DND-41 (cell line): ENCODE data around the gene GGT1.
A peak's percentile ranks its signal among the peaks of the same experiment; 100 is the strongest.
"Not testable (repeated sequence)": the region's sequence is repeated elsewhere in the genome, so short reads cannot be mapped to it uniquely, and the experiment has no call there.

ENCODE experiments used
- ATAC-seq: fragments of 200-7000 bp; cut with Tn5 transposase; 3 replicates; pipeline ENCODE4 v1.9.1; 2021; ENCODE audit warnings: low read depth; ENCODE audit not compliant: insufficient read depth
- DNase-seq: peaks from one replicate; pipeline ENCODE4 v3.0.0-alpha.2; 2020
- H2AFZ ChIP-seq: 2 replicates; pipeline ENCODE4 v1.6.0; 2012; ENCODE audit warnings: low read depth, low read length
- H3K27ac ChIP-seq: 2 replicates; pipeline ENCODE4 v1.5.1; 2012; ENCODE audit warnings: low read length, inconsistent platforms
- H3K27me3 ChIP-seq: fragments of 200-600 bp; sonication (generic); 2 replicates; pipeline ENCODE4 v1.6.0; 2012; ENCODE audit warnings: low read length, mild to moderate bottlenecking, inconsistent platforms; ENCODE audit not compliant: insufficient read depth, poor library complexity
- H3K36me3 ChIP-seq: 2 replicates; pipeline ENCODE4 v1.5.1; 2012; ENCODE audit warnings: low read length, inconsistent platforms; ENCODE audit not compliant: insufficient read depth
- H3K4me1 ChIP-seq: 2 replicates; pipeline ENCODE4 v1.5.1; 2012; ENCODE audit warnings: mild to moderate bottlenecking, low read length; ENCODE audit not compliant: insufficient read depth
- H3K4me2 ChIP-seq: 2 replicates; pipeline ENCODE4 v1.6.0; 2012; ENCODE audit warnings: mild to moderate bottlenecking, moderate library complexity, low read length, inconsistent platforms; ENCODE audit not compliant: insufficient read depth
- H3K4me3 ChIP-seq, 2 experiments: fragments of 200-600 bp in 1 of 2; shearing (Covaris generic) in 1 of 2; 2 replicates each; pipeline ENCODE4 v1.5.1; 2012 to 2016; ENCODE audit warnings: inconsistent platforms in 2 of 2, low read length in 2 of 2, mild to moderate bottlenecking in 2 of 2, low read depth in 1 of 2, moderate library complexity in 1 of 2
- H3K79me2 ChIP-seq: 2 replicates; pipeline ENCODE4 v1.6.0; 2012; ENCODE audit warnings: low read length, inconsistent platforms; ENCODE audit not compliant: insufficient read depth
- H3K9ac ChIP-seq: 2 replicates; pipeline ENCODE4 v1.6.0; 2012; ENCODE audit warnings: low read depth, mild to moderate bottlenecking, inconsistent platforms, low read length, moderate library complexity
- H3K9me3 ChIP-seq: 2 replicates; pipeline ENCODE4 v1.5.1; 2012; ENCODE audit warnings: low read length, moderate library complexity, mild to moderate bottlenecking, inconsistent platforms; ENCODE audit not compliant: insufficient read depth, severe bottlenecking
- H4K20me1 ChIP-seq: 2 replicates; pipeline ENCODE4 v1.6.0; 2012; ENCODE audit warnings: low read length; ENCODE audit not compliant: insufficient read depth
- TF ChIP-seq, protein P1 (sequence below): IDR thresholded peaks from 2 replicates; pipeline ENCODE4 v1.5.1; 2012; ENCODE audit warnings: borderline replicate concordance, low read length, moderate library complexity, mild to moderate bottlenecking; ENCODE audit not compliant: poor library complexity, severe bottlenecking; ENCODE audit errors: extremely low read depth

The GGT1 gene

DNA sequence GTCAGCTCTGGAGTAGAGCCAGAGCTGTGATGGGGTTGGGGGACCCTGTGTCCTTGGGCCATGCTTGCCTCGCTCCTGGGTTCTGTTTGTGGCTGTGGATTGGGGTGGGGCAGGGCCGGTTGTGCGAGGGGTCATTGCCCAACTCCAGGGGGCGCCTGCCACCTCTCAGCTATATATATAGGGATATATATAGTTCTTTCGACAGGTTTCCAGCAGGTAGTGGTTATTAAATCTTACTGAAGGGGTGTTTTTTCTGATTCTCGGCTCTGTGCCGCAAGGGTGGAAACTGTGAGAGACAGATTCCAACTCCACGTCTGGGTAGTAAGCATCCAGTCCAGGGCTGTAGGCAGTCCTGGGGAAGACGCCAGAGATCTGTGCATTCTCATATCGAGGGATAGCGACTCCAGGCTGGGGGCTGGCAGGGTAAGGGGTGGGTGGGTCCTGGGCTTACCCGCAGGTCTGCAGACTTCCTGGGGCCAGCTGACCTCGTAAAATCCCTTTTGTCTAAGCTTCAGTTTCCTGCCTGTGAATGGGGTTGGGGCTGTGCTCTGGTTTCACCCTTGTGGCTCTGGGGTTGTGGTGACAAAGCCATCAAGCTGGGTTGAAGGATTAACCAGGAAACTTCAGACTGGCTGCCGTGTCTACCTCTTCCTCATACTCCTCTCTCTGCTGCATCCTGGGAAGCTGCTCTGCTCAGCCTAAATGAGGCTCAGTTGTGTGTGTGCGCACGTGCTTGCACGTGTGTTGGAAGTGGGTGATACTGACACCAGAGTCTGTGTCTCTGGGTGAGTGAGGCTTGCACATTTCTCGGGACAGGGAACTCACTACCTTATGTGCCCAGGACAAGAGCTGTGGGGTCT lies 1.0 kb downstream of the GGT1 start:
- H3K4me3 ChIP-seq, H3K36me3 ChIP-seq, H3K79me2 ChIP-seq, H3K27me3 ChIP-seq, H3K9ac ChIP-seq, H4K20me1 ChIP-seq, H3K9me3 ChIP-seq: not testable (repeated sequence)
- Histone ChIP-seq H3K27ac (peak overlapping the region; percentile 75), H2AFZ (peak overlapping the region; percentile 62), H3K4me2 (peak overlapping the region; percentile 54), H3K4me1 (peaks cover 25% of the 10 kb centered on the region)
- peak; percentile 64 for DNase-seq
- TF ChIP-seq, protein P1, sequence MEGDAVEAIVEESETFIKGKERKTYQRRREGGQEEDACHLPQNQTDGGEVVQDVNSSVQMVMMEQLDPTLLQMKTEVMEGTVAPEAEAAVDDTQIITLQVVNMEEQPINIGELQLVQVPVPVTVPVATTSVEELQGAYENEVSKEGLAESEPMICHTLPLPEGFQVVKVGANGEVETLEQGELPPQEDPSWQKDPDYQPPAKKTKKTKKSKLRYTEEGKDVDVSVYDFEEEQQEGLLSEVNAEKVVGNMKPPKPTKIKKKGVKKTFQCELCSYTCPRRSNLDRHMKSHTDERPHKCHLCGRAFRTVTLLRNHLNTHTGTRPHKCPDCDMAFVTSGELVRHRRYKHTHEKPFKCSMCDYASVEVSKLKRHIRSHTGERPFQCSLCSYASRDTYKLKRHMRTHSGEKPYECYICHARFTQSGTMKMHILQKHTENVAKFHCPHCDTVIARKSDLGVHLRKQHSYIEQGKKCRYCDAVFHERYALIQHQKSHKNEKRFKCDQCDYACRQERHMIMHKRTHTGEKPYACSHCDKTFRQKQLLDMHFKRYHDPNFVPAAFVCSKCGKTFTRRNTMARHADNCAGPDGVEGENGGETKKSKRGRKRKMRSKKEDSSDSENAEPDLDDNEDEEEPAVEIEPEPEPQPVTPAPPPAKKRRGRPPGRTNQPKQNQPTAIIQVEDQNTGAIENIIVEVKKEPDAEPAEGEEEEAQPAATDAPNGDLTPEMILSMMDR = peak; percentile 34
- ATAC-seq = peak; percentile 85

DNA sequence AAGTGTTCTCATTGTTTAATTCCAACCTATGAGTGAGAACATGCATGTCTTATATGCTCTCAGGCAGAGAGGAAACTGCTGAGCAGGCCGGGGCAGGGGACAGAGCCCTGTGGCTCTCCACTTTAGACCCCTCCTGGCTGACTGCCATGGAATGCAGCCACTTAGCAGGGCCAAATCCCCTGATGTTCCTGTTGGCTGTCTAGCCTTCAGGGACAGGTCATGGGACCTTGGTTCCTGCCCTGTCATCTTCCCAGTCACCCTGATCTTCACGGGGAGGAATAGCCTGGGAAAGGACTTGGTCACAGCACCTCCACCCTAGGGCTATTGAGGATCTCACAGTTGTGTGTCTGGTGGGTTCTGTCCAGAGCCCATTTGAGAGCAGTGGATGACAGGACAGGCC lies 3.3 kb downstream of the GGT1 start:
- not testable (repeated sequence) for H3K9ac ChIP-seq, H3K4me2 ChIP-seq, H3K4me3 ChIP-seq, H3K79me2 ChIP-seq, H2AFZ ChIP-seq, H3K27ac ChIP-seq, ATAC-seq, DNase-seq, H3K9me3 ChIP-seq, H3K36me3 ChIP-seq, H3K27me3 ChIP-seq, H4K20me1 ChIP-seq
- H3K4me1 ChIP-seq = peaks cover 22% of the 10 kb centered on the region

DNA sequence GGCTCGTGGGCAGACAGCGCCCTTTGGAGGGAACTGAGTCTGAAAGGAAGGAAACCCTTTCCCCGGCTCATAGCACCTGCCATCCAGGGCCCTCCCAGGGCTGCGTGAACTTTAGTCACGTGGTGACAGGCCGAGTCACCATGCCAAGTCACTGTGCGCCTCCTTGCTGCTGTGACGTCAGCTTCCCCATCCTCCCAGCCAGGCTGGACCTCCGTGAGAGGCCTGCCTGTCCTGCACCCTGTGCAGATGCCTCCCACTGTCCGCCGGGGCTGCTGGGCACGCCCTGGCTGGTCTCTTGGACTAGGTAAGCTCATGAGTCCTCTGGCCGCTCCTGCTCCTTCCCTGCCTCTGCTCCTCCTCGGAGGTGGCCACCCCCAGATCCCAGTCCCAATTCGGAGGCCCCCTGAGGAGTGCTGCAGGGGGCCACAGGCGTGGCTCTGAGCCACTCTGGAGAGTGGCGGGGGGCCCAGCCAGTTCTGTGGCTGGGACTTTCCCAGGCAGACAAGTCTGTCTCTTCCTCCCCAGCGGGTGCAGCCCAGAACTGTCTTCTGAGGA lies 4.5 kb downstream of the GGT1 start:
- H4K20me1 ChIP-seq, H3K9me3 ChIP-seq, H3K4me2 ChIP-seq, H3K9ac ChIP-seq, H3K27me3 ChIP-seq, H3K27ac ChIP-seq, H2AFZ ChIP-seq, ATAC-seq, H3K79me2 ChIP-seq, H3K36me3 ChIP-seq, DNase-seq, H3K4me3 ChIP-seq: not testable (repeated sequence)
- H3K4me1 ChIP-seq = peaks cover 20% of the 10 kb centered on the region

DNA sequence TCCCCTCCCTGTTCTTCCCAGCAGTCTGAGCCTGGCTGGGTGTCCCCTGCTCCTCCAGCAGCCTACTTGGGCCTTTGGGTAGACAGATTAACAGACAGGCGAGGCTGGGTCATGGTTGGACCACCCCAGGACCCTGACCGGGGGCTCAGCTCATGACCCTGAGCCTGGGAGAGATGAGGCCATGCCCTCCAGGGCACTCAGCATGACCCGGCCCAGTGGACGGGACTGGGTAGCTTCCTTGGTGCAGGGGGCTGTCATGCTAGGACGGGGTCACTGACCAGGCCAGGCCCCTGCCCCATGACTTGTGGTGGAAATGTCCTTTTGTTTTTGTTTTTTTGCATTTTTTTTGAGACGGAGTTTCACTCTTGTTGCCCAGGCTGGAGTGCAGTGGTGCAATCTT lies 5.3 kb downstream of the GGT1 start:
- not testable (repeated sequence) for H3K27ac ChIP-seq, H3K9me3 ChIP-seq, H3K4me3 ChIP-seq, H3K79me2 ChIP-seq, H3K9ac ChIP-seq, H3K4me2 ChIP-seq, DNase-seq, ATAC-seq, H3K27me3 ChIP-seq, H2AFZ ChIP-seq, H3K36me3 ChIP-seq, H4K20me1 ChIP-seq
- peaks cover 15% of the 10 kb centered on the region for H3K4me1 ChIP-seq

DNA sequence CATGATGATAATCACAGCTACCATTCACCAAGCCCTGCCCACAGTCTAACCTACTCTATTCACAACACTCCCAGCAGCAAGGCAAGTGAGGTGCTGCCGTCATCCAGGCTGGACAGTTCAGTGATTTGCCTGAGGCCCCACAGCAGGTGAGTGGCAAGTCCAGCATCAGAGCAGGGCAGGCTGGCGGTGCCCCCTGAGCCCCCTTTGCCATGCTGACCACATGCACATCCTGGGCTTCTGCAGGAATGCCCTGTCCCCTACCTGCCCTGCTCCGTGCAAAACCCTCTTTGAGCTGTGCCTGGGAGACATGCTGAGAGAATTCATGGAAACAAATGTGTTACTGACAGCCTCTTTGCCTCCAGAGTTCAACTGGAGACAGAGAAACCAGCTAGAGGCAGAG lies 6.9 kb downstream of the GGT1 start:
- ATAC-seq, H3K4me1 ChIP-seq, H3K4me2 ChIP-seq, H2AFZ ChIP-seq, DNase-seq, H4K20me1 ChIP-seq, H3K9ac ChIP-seq, H3K9me3 ChIP-seq, H3K36me3 ChIP-seq, H3K4me3 ChIP-seq, H3K79me2 ChIP-seq, H3K27ac ChIP-seq, H3K27me3 ChIP-seq: not testable (repeated sequence)

DNA sequence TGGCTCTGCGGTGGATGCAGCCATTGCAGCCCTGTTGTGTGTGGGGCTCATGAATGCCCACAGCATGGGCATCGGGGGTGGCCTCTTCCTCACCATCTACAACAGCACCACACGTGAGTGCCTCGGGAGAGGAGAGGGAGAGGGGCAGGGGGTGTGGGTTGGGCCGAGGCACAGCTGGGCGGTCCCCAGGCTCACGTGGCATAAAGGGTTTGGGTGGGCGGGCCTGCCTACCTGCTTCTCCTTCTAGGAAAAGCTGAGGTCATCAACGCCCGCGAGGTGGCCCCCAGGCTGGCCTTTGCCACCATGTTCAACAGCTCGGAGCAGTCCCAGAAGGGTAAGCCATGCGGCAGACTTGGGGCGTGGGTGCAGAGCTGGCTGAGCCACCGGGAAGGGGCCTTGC lies 11.8 kb downstream of the GGT1 start:
- H4K20me1 ChIP-seq, H3K4me1 ChIP-seq, H3K36me3 ChIP-seq, H3K27me3 ChIP-seq, H2AFZ ChIP-seq, H3K9ac ChIP-seq, ATAC-seq, H3K4me3 ChIP-seq, H3K4me2 ChIP-seq, H3K79me2 ChIP-seq, H3K9me3 ChIP-seq, H3K27ac ChIP-seq, DNase-seq: not testable (repeated sequence)

DNA sequence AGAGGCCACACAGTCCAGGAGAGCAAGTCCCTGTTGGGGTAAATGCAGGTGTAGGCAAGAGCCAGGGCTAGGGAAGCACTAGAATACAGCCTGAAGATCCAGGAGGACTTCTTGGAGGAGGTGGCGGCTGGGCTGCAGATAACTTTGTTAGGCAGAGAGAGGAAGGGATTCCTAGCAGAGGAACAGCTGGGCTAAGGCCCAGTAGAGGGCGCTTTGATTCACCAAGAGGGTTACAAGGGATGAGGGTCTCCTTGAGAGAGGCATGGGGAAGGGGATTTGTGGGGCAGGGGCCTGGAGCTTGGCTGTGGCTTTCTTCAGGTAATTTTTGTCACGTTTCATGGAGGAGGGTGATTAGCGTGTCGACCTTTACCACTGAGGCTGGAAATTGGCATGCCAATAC lies 18.3 kb downstream of the GGT1 start:
- not testable (repeated sequence) for H2AFZ ChIP-seq, H3K27me3 ChIP-seq, H3K36me3 ChIP-seq, DNase-seq, H3K27ac ChIP-seq, H3K9me3 ChIP-seq, ATAC-seq, H3K79me2 ChIP-seq, H3K9ac ChIP-seq, H3K4me2 ChIP-seq, H4K20me1 ChIP-seq, H3K4me3 ChIP-seq
- peaks cover 21% of the 10 kb centered on the region for H3K4me1 ChIP-seq
